SU-DHL-6 (cell line): ENCODE data around the gene CCNY.

Experiments used
- H2AFZ ChIP-seq: fragments of 200-600 bp; sonication (generic); 2 replicates; pipeline ENCODE4 v1.6.1; 2014; ENCODE audit warnings: low read depth, mild to moderate bottlenecking, moderate library complexity, mixed read lengths, antibody characterized with exemption, low read length; ENCODE audit not compliant: severe bottlenecking
- H3F3A ChIP-seq: fragments of 200-600 bp; shearing (Covaris generic); 2 replicates; pipeline ENCODE4 v1.6.0; 2016; ENCODE audit warnings: antibody characterized with exemption, mild to moderate bottlenecking; ENCODE audit not compliant: insufficient read depth
- H3K27ac ChIP-seq: fragments of 200-600 bp; sonication (generic); 2 replicates; pipeline ENCODE4 v1.5.1; 2016; ENCODE audit warnings: low read depth, mild to moderate bottlenecking, low read length, moderate library complexity, mixed read lengths
- H3K27me3 ChIP-seq: fragments of 200-600 bp; sonication (generic), shearing (Covaris generic); 2 replicates; pipeline ENCODE4 v1.6.0; 2014; ENCODE audit warnings: mild to moderate bottlenecking, low read length
- H3K36me3 ChIP-seq: fragments of 200-600 bp; sonication (generic); 2 replicates; pipeline ENCODE4 v1.6.1; 2014; ENCODE audit warnings: mild to moderate bottlenecking, low read length, mixed read lengths
- H3K4me2 ChIP-seq: fragments of 300-600, 200-600 bp; shearing (Covaris generic), sonication (generic); 2 replicates; pipeline ENCODE4 v1.6.0; 2014; ENCODE audit warnings: low read length, low read depth, mild to moderate bottlenecking; ENCODE audit not compliant: poor library complexity, severe bottlenecking
- H3K4me3 ChIP-seq: fragments of 200-600 bp; sonication (generic); 2 replicates; pipeline ENCODE4 v1.5.1; 2014; ENCODE audit warnings: antibody characterized with exemption, low read length, mild to moderate bottlenecking, mixed read lengths; ENCODE audit not compliant: insufficient read depth, poor library complexity, severe bottlenecking
- H3K79me2 ChIP-seq: fragments of 200-600 bp; sonication (generic); 2 replicates; pipeline ENCODE4 v1.6.1; 2014; ENCODE audit warnings: mild to moderate bottlenecking, low read length, moderate library complexity; ENCODE audit not compliant: insufficient read depth
- H3K9ac ChIP-seq: fragments of 200-600 bp; sonication (generic); 2 replicates; pipeline ENCODE4 v1.7.0; 2014; ENCODE audit warnings: mild to moderate bottlenecking, low read length
- H3K9me2 ChIP-seq: fragments of 200-600 bp; sonication (generic); replicated peaks from 2 replicates; pipeline ENCODE4 v1.6.1; 2014; ENCODE audit warnings: low read length; ENCODE audit not compliant: insufficient read depth
- H3K9me3 ChIP-seq: fragments of 200-600 bp; sonication (generic); 2 replicates; pipeline ENCODE4 v1.6.1; 2014; ENCODE audit warnings: low read length, mixed read lengths; ENCODE audit not compliant: insufficient read depth
- H4K20me1 ChIP-seq: fragments of 200-600 bp; sonication (generic); 2 replicates; pipeline ENCODE4 v1.6.1; 2014; ENCODE audit warnings: low read depth, mild to moderate bottlenecking, antibody characterized with exemption, low read length, moderate library complexity, mixed read lengths
- CTCF ChIP-seq: fragments of 200-600 bp; sonication (generic); IDR thresholded peaks from one replicate; pipeline ENCODE4 v1.5.1; 2017; ENCODE audit warnings: antibody characterized with exemption, mild to moderate bottlenecking, low read length, moderate library complexity; ENCODE audit not compliant: insufficient read depth, poor library complexity, severe bottlenecking
- EZH2phosphoT487 ChIP-seq: fragments of 200-600 bp; sonication (generic), shearing (Covaris generic); conservative IDR thresholded peaks from 2 replicates; pipeline ENCODE4 v1.6.1; 2018; ENCODE audit warnings: mild to moderate bottlenecking, antibody characterized with exemption, low read length, moderate library complexity, mixed read lengths

Gene CCNY

GRCh38 chr10:35561715-35562114 lies 225.4 kb downstream of the CCNY start:
- no peak overlapping the region for H3K4me3 ChIP-seq
- no peaks in the 10 kb centered on the region for H3K27me3 ChIP-seq
- no peaks in the 10 kb centered on the region for H3F3A ChIP-seq
- no peak for TF ChIP-seq EZH2phosphoT487
- TF ChIP-seq CTCF, result no peak
- H3K4me2 ChIP-seq, result no peak overlapping the region
- no peaks in the 10 kb centered on the region for H4K20me1 ChIP-seq
- no peaks in the 10 kb centered on the region for H3K9me2 ChIP-seq
- no peaks in the 10 kb centered on the region for H3K9me3 ChIP-seq
- H3K79me2 ChIP-seq, result no peaks in the 10 kb centered on the region
- no peak overlapping the region for H2AFZ ChIP-seq
- H3K27ac ChIP-seq, result no peak overlapping the region
- H3K9ac ChIP-seq, result no peak overlapping the region
- no peaks in the 10 kb centered on the region for H3K36me3 ChIP-seq

GRCh38 chr10:35562427-35562826 lies 226.1 kb downstream of the CCNY start:
- Histone ChIP-seq H3K27ac (no peak overlapping the region), H3K79me2 (no peaks in the 10 kb centered on the region), H3K27me3 (no peaks in the 10 kb centered on the region), H3F3A (no peaks in the 10 kb centered on the region), H3K9me3 (no peaks in the 10 kb centered on the region), H3K9ac (no peak overlapping the region), H4K20me1 (no peaks in the 10 kb centered on the region), H2AFZ (no peak overlapping the region), H3K36me3 (no peaks in the 10 kb centered on the region), H3K4me2 (no peak overlapping the region), H3K9me2 (no peaks in the 10 kb centered on the region), H3K4me3 (no peak overlapping the region)
- no peak for TF ChIP-seq CTCF
- TF ChIP-seq EZH2phosphoT487, result no peak

- Histone ChIP-seq H2AFZ (no peak overlapping the region), H3K4me2 (no peak overlapping the region), H3K27me3 (no peaks in the 10 kb centered on the region), H3K9me2 (no peaks in the 10 kb centered on the region), H3K9me3 (no peaks in the 10 kb centered on the region), H3K9ac (no peak overlapping the region), H3K27ac (no peak overlapping the region), H3F3A (no peaks in the 10 kb centered on the region), H3K4me3 (no peak overlapping the region), H3K79me2 (no peaks in the 10 kb centered on the region), H3K36me3 (no peaks in the 10 kb centered on the region), H4K20me1 (no peaks in the 10 kb centered on the region)
- TF ChIP-seq EZH2phosphoT487 (no peak), CTCF (peak; percentile 94)
Measured at GRCh38 chr10:35563261-35563891, 227.1 kb downstream of the CCNY start.
